HG02884 (cell line): ENCODE results near the gene RAB31.

ENCODE experiments used
- ATAC-seq: cut with Tn5 transposase; IDR thresholded peaks from one replicate; pipeline ENCODE4 v1.9.1; 2021; ENCODE audit warnings: mild to moderate bottlenecking, moderate library complexity; ENCODE audit not compliant: unreplicated experiment

Gene RAB31

DNA sequence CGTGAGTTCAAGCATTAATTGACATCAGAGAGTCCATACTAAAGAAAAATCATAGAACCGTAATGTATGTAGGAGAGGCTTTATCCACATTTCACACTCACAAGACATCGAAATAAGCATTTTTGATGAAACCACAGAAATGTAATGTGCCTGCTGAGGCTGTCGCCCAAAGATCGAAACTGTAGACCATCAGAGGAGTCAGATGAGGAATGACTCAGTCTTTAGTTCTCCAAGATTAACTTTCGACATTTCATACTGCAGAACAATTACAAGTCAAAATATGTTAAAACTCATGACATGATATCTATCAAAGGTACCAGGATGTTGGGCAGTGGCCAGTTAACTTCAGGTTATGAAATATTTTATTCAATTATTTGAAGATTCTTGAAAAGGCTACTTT, 79.6 kb downstream of the RAB31 start:
- ATAC-seq: no peak

DNA sequence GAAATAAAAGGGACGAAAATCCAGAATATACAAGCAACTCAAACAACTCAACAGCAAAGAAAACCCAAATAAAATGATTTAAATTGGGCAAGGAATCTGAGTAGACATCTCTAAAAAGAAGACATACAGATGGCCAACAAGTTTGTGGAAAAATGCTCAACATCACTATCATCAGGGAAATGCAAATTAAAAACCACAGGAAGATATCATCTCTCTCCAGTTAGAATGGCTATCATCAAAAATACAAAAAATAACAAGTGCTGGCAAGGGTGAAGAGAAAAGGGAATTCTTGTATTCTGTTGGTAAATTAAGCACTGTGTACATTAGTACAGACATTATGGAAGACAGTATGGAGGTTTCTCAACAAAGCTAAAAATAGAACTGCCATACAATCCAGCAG, 80.0 kb downstream of the RAB31 start:
- ATAC-seq: no peak

DNA sequence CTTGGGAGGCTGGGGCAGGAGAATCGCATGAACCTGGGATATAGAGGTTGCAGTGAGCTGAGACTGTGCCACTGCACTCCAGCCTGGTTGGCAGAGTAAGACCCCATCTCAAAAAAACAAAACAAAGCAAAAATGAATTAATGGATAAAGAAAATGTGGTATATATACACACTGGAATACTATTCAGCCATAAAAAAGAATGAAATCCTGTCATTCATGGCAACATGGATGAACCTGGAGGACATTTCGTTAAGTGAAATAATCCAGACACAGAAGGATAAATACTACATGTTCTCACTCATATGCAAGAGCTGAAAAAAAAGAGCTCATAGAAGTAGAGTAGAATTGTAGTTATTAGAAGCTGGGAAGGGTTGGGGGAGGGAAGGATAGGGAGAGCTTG, 80.8 kb downstream of the RAB31 start:
- ATAC-seq: no peak

DNA sequence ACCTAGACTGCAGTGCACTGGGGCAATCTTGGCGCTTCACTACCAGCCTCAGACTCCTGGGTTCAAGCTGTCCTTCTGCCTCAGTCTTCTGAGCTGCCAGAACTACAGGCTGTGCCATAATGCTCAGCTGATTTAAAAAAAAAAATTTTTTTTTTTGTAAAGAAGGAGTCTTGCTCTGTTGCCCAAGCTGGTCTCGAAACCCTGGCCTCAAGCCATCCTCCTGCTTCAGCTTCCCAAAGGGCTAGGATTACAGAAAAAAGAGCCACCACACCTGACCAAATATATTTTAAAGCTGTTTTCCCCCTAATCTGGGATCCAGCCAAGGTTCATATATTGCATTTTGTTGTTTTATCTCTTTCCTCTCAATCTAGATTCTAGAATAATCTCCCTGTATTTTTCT, 82.2 kb downstream of the RAB31 start:
- ATAC-seq: no peak

DNA sequence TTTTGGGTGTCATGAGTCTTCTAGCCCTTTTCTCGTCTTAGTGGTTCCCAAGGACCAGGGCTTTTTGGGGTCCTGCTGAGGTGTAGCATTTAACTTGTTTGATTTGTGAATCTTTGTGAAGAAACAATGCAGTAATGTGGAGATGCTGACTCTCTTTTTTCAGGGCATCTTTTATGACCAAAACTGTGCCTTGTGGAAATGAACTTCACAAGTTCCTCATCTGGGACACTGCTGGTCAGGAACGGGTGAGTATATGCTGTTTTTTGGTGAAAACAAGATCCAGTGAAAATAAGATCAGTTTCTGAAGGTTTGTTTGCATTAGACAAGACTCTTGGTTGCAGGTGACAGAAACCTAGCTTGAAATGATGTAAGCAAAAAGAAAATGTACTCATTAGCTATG, 83.9 kb downstream of the RAB31 start:
- ATAC-seq: no peak

DNA sequence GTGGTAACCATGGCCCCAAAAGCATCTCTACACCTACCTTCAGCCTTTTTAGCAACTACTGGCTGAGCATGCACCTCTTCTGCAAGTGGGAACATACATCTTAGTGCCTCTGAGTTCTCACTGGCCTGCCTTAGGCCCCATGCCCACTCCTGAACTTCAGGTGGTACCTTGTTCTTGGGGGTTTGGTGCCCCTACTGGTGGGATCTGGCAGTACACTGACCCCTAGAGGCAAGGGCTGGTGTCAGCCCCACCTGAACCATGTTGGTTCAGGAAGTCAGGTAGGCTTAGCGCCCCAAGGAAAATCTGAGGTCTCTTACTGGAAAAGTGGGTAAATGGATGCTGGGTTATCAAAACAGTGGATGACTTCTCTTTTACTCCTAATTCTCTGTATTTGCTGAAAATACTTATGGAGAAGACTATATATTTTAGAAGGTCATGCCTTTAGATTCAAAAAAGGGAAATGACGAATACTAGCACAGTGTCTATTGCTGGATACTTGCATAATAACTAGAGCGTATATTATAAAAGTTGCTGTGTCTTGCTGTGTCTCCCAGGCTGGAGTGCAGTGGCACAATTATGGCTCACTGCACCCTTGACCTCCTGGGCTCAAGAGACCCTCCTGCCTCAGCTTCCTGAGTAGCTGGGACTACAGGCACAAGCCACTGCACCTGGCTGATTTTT, 84.6 kb downstream of the RAB31 start:
- ATAC-seq: no peak

DNA sequence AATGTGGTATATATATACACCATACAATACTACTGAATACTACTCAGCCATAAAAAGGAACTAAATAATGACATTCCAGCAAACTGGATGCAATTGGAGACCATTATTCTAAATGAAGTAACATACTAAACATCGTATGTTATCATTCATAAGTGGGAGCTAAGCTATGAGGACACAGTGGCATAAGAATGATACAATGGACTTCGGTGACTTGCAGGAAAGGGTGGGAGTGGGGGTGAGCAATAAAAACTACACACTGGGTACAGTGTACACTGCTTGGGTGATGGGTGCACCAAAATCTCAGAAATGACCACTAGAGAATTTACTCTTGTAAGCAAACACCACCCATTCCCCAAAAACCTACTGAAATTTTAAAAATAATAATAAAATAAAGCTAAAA, 87.9 kb downstream of the RAB31 start:
- no peak for ATAC-seq

DNA sequence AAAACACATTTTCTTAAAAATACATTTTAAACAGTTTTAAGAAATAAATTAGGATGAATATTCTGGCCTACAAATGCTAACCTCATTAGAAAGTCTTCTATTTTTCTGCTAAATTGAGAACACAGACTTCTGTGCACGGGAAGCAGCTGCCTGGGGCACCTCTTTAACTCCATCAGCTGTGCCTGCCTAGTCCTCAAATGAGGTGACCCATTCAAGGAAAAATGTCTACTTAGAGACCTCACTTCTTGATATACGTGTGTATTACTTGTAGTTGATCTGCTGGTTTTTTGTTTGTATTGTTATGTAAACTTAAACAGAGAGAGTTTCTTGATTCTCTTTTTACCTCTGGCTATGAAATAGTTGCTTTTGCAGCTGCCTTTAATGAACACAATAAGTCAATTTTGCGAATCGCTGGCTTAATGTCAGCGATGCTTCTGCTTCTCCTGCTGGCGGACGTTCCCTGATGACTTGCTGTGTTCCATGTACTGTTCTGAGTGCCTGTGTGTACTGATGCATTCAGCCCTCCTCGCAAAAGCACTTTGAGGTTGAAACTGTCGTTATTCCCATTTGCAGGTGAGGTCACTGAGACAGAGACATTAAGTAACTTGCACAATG, 88.9 kb downstream of the RAB31 start:
- ATAC-seq: no peak

DNA sequence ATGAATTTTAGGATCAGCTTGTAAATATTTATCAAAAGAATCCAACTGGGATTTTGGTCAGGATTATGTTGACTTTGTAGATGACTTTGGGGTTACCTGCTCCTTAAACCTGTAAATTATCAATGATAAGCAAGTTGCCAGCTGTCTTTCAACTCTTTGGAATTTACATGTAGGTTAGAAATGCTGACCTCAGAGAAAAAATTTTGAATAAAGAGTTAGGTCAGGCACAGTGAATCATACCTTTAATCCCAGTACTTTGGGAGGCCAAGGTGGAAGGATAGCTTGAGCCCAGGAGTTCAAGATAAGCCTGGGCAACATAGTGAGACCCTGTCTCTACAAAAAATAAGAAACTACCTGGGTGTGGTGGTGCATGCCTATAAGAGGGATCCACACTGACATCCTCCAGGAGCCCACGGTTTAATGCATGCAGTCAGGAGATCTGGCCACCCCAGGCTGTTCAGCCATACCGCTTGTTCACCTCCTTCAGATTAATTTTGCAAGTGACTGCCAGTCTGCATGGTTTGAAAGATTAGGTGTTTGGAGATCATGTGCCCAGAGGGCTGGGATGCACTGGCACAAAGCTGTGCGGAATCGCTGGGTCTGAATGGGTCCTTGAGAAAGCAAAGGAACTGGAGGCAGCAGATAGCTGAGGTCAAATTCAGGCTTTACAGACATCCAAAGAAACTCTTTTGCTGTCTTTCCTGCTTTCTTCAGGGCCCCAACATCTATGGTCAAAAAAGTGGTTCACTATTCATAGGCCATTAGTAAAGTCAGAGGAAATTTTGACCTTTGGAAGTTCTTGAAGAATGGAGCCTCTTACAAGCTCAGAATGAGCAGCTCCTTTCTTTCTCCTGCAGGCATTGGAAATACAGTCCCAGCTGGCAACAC, 94.3 kb downstream of the RAB31 start:
- no peak for ATAC-seq

DNA sequence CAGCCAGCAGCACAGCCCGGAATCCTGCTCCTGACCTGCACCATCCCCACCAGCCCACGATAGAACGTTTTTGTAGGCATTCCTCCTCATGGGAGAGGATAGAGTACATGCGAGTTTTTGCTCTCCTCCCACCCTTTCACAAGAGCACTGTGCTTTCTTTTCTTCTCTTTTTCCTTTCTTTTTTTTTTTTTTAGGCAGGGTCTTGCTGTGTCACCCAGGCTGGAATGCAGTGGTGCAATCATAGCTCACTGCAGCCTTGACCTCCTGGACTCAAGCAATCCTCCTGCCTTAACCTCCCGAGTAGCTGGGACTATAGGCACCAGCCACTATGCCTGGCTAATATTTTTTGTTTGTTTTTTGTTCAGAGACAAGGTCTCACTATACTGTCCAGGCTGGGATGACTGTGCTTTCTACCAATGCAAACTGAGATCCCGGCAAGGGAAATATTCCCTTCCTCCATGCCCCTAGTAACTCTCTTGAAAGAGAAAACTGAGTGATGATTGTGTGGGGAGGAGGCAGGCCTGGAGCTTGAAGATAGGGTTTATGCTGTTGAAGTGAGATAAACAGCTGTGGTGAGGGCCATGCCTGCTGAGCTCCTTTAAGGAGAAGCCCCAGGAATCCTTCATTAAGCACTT, 95.1 kb downstream of the RAB31 start:
- no peak for ATAC-seq

DNA sequence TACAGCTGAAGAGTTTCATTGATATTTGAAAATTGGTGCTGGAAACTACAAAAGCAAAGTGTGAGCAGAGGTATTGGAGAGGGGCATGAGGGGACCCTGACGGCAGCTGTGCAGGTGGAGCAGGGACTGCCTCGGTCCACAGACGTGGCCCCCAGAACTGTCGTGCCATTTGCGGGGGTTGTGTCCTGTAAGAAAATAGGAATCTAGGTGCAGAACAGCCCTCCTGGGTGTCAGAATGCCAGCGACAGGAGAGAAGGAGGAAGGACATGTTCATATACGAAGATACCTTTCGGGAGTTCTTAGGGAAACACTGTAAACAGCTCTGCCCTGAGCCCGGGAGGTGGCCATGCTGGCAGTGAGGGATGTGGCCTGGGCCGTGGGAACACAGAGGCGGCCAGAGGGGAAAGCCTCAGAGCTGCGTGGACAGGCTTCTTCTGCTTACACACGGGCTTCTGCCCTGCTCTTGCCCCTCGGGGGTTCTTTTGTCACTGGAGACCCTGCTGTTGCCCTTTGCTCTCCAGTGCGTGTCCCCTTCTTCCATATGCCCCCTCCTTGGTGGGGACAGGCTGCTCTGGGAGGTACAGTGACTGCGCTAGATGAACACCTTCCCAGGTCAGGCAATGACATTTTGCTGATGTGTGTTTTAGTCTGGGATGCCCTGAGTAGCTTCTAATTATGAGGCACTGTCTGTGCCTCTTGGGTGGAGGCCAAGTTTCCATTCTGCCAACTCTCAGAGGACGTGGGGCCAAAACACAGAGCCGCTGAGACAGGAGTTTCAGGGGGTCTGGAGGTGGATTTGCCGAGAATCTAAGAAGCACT, 95.8 kb downstream of the RAB31 start:
- no peak for ATAC-seq

DNA sequence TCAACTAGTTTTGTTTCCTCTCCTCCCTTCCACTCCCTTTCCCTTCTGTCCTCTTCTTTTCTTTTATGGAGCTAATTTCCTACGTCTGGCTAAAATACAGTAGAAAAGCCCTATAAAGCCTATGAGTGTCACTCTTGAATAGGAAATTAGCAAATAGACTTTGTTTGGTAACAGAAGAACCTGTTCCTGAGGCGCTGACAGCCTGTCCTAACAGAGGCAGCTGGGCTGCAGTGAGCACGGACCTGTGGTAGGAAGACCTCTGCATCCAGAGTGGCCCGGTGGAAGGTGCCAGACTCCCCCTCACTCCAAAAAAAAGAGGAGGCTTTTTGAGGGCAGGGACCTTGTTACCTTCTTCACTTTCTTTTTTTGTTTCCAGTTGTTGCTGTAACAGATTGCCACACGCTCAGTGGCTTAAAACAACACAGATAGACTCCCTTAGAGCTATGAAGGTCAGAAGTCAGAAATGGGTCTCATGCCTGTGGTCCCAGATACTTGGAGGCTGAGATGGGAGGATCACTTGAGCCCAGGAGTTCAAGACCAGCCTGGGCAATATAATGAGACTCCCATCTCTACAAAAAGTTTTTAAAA, 96.5 kb downstream of the RAB31 start:
- ATAC-seq: no peak

DNA sequence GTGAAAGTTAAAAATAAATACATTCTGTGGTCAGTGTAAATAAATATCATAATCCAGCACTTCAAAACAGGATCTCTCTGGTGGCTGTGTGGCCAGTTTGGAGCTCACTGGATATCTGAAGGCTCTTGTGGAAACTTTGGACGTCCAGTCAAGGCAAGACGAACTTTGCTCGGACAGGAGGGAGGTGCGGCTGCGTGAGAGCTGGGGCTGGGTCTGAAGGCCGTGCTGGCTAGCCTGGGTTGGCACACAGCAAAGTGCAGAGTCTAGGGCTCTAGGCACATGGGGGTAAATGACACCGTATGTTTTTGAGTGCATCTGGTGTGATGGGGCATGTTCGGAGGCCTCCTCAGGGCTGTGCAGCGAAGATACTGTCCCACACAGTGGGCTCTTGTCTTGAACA, 98.8 kb downstream of the RAB31 start:
- ATAC-seq: no peak

DNA sequence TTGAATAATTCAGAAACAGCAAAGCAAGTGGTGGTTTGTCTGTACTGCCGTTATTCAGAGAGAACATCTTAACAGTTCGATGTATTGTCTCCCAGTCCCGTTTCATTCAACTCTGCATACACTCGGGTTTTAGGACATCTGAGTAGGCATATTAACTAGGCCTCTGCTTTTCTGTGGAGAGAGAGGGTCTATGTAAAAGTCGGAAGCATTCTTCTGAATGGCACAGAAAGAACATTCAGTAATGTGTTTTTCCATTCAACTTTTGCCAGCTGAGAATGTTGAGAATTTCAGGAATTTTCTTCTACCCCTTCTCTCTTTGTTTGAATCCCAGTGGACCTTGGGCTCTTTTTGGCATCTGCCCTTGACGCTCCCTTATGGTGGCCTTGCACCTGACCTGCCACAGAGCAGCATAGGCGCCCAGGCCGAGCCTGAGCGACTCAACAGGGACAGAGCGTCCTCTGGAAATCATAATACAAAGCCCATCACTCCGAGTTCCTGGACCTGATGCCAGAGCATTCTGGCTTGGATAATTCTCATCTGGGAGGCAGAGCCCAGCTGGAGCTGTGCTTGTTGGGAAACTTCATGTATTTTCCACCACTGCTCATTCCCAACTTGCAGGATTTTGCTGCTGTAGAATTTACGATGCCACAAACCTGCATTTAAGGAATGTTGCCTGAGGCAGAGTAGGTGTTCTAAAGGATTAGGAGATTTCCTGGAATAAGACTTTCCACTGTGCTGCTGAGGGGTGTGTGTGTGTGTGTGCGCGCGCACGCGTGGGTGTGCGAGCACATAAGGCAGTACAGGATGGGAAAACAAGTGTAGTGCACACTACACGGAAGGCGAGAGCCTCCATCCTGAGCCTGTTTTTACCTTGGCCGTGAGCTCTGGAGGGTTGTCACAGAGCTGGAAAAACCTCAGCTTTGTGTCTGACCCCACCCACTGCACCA, 100.5 kb downstream of the RAB31 start:
- no peak for ATAC-seq

DNA sequence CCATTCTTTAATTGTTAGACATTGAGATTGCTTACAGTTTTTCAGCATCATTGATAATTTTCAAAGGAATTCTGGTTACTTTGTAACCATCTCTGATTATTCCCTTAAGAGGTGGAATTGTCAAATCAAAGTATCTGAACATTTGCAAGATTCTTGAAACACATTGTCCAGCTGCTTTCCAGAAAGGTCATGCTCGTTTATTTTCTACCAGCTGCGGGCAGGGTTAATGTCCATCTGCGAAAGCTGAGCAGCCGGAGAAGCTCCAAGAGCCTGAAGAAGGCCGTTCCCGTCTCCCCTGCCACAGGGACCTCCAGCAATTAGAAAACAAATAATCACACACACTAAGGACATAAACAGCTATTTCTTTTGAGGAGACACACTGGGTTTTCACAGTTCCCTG, 101.6 kb downstream of the RAB31 start:
- ATAC-seq: no peak

DNA sequence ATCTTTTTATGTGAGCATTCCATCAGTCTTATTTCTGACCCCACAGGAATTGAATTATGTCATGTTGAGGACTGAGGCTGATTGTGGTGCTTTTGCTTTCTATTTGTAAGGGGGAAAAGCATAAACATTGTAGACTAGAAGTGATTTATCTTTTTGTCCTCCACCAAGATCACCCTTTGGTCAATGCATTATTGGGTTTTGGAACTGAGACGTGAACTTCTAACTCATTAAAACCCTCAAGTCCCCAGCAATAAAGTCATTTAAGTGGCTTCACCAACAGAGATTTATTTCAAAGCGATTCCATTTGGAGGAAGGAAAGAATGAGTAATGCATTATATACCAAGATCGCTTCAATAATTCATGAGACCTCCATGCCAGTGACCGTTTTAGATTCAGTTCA, 102.2 kb downstream of the RAB31 start:
- ATAC-seq: no peak

DNA sequence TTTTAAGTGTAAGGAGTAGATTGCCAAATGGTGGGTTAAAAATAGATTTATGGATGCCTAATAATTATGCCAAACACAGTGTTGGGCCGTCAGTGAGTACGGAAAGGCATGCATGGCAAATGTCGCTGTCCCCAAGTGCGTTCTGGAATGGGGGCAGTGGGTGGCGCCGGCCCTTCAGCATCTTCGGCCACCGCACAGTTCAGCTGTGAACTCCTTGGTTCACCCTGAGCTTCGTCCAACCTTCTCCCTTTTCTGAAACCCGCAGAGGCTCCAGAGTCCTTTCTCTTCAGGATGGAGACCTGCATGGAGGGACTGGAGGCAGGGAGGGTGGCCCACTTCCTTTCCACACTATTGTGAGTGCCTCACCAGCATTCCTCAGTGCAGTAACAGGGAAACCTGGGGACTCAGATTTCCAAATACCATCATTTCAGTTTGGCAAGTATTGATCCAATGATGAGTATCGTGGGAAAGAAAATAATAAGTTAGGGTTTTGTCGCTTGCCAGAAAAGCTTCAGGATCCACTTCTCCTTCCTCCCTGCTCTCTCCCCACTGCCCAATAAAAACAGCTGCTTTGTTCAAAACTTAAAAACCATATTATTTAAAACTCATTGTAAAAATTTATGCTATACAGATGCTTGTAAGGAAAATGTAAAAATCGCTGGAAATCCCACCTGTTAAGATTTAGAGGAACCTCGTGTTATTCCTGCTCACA, 103.0 kb downstream of the RAB31 start:
- ATAC-seq: no peak

DNA sequence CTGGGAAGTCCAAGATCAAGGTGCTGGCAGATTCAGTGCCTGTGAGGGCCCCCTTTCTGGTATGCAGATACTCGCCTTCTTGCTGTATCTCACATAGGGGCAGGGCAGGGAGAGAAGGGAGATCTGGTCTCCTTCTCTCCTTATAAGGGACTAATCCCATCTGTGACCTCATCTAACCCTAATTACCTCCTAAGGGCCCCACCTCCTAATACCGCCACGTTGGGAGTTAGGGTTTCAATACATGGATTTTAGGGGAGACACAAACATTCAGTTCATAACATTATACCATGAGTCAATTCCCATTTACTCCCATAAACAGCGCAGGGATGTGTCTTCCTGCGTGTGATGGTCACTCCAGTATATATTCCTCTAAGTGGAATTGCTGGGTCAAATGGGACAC, 103.9 kb downstream of the RAB31 start:
- no peak for ATAC-seq

DNA sequence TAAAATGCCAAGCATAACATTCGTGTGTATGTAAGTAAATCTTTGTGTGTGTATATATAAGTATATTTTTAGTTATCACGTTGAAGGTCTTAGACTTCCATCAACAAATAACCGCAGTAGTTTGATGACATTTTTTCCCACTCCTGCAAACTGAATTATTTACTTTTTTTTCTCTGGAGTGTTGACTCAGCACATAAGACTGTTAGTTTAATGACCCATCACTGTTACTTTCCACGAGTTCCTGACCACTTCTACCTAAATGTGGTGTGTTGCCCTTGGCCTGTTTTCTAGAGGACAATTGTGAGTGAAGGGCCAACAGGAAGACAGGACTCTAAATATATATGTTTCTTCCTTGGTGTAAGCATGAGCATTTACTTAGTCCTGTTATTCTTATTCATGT, 106.3 kb downstream of the RAB31 start:
- no peak for ATAC-seq
